HepG2 (cell line): ENCODE results near the gene DHRS11. TPM values are rescaled to one million over a fixed set of nuclear protein-coding genes. Genes with fewer than 3 reads are reported as not detected.

ENCODE experiments used
- CTCF ChIP-seq: sonication (generic); formaldehyde crosslinking; IDR thresholded peaks from 2 replicates; pipeline ENCODE4 v1.5.0; 2020; ENCODE audit warnings: mild to moderate bottlenecking, missing genetic modification reagents, moderate library complexity
- DZIP1 ChIP-seq: sonication (generic); formaldehyde crosslinking; IDR thresholded peaks from 2 replicates; pipeline ENCODE4 v1.5.0; 2020; ENCODE audit warnings: mild to moderate bottlenecking, missing genetic modification reagents
- MYC ChIP-seq: sonication (generic); formaldehyde crosslinking; IDR thresholded peaks from 2 replicates; pipeline ENCODE4 v1.9.0; 2021; ENCODE audit warnings: missing genetic modification reagents, borderline replicate concordance
- NR2F6 ChIP-seq, 2 experiments: IDR thresholded peaks; 2 replicates each; pipeline ENCODE4 v1.6.1; 2016; ENCODE audit warnings: antibody characterized with exemption in 1 of 2, mild to moderate bottlenecking in 1 of 2
- RAD21 ChIP-seq: fragments of 450-650 bp; formaldehyde crosslinking; IDR thresholded peaks from 2 replicates; pipeline ENCODE4 v1.5.0; 2020; ENCODE audit warnings: mild to moderate bottlenecking
- RNF219 ChIP-seq: sonication (generic); formaldehyde crosslinking; IDR thresholded peaks from 2 replicates; pipeline ENCODE4 v1.5.0; 2020; ENCODE audit warnings: mild to moderate bottlenecking, missing genetic modification reagents
- SALL1 ChIP-seq: sonication (generic); formaldehyde crosslinking; IDR thresholded peaks from 2 replicates; pipeline ENCODE4 v1.8.0; 2022; ENCODE audit warnings: mild to moderate bottlenecking, missing genetic modification reagents
- SP4 ChIP-seq: sonication (generic); formaldehyde crosslinking; IDR thresholded peaks from 2 replicates; pipeline ENCODE4 v1.8.1; 2023; ENCODE audit warnings: mild to moderate bottlenecking, missing genetic modification reagents
- TEAD3 ChIP-seq: optimal IDR thresholded peaks from 2 replicates; pipeline ENCODE3; 2016; ENCODE audit warnings: borderline replicate concordance
- ZNF556 ChIP-seq: sonication (generic); formaldehyde crosslinking; IDR thresholded peaks from 2 replicates; pipeline ENCODE4 v1.4.0; 2020; ENCODE audit warnings: mild to moderate bottlenecking, missing genetic modification reagents, borderline replicate concordance
- polyA plus RNA-seq, 8 experiments: library from polyadenylated mRNA; depleted of rRNA in 3 of 8; stranded (reverse) in 7 of 8; unstranded in 1 of 8; fragments of >200 nt; fragmentation: Illumina TruSeq in 4 of 8; extraction: Trizol in 4 of 8; gene quantifications; 2 replicates each; pipeline versions ENCODE4 v1.2.1 to v1.2.3, GENCODE V29; 2011 to 2016; ENCODE audit warnings: low read depth in 4 of 8, missing spikeins in 1 of 8, mixed read lengths in 1 of 8; ENCODE audit not compliant: insufficient read depth in 1 of 8
- total RNA-seq, 5 experiments: library from RNA; depleted of rRNA; stranded (reverse); fragments of >200 nt; fragmentation: Illumina TruSeq; extraction: Trizol; gene quantifications; 2 replicates each; pipeline ENCODE4 v1.2.3, GENCODE V29; 2016; ENCODE audit warnings: low read depth in 1 of 5
- TF ChIP-seq, protein P1 (sequence below): sonication (generic); formaldehyde crosslinking; IDR thresholded peaks from 2 replicates; pipeline ENCODE4 v1.5.1; 2020; ENCODE audit warnings: mild to moderate bottlenecking, missing genetic modification reagents, moderate library complexity
- TF ChIP-seq, protein P2 (sequence below), 2 experiments: sonication (generic) in 1 of 2; formaldehyde crosslinking in 1 of 2; IDR thresholded peaks; 2 replicates each; pipeline versions ENCODE4 v1.4.0 to v1.6.1; 2018 to 2020; ENCODE audit warnings: missing genetic modification reagents in 2 of 2, borderline replicate concordance in 1 of 2, low read depth in 1 of 2, mild to moderate bottlenecking in 1 of 2, missing biosample characterization in 1 of 2
- TF ChIP-seq, protein P3 (sequence below): sonication (generic); formaldehyde crosslinking; IDR thresholded peaks from 2 replicates; pipeline ENCODE4 v1.4.0; 2020; ENCODE audit warnings: missing genetic modification reagents, low read depth, mild to moderate bottlenecking, borderline replicate concordance

DHRS11 gene
- total and polyA plus RNA-seq, 2 of the 13 experiments (the other 11 are each of a cell fraction or from before 2014, with no cell fraction given) = 28.4 to 41.9 TPM

DNA sequence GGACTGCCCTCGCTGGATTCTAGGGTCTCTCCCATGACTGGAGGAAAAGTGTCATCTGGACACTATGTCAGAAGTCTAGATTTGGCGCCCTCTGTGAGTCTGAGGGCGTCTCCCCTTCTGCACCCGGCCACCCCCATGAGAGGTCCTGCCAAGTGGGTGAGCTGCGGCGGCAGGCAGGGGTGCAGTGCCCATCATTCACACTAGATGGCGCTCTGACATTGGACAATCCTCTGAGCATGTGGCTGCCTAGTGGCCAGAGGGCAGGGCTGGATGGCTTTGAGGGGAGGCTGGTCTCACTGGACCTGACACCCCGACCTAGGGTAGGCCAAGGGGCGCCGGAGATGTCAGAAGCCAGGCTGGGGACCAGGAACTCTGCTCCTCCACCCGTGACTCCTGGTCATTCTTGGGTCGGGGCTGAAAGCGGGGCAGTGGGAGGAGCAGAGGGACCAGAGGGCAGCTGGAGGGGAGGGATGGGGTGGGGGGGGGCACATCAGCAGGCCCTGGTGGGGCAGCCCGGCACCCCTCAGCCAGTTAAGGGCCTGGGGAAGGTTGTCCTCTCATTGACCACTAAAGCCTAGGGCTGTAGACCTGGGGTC, 37.7 kb downstream of the DHRS11 start (continued):
- TF ChIP-seq DZIP1 (CRISPR knock-in tag) = no peak
- TF ChIP-seq ZNF556 (CRISPR knock-in tag) = 0 out of 2 replicates have a peak, but pooled peaks have one; percentile 35
- peak; percentile 98 for TF ChIP-seq CTCF (CRISPR knock-in tag)
- TF ChIP-seq, protein P1, sequence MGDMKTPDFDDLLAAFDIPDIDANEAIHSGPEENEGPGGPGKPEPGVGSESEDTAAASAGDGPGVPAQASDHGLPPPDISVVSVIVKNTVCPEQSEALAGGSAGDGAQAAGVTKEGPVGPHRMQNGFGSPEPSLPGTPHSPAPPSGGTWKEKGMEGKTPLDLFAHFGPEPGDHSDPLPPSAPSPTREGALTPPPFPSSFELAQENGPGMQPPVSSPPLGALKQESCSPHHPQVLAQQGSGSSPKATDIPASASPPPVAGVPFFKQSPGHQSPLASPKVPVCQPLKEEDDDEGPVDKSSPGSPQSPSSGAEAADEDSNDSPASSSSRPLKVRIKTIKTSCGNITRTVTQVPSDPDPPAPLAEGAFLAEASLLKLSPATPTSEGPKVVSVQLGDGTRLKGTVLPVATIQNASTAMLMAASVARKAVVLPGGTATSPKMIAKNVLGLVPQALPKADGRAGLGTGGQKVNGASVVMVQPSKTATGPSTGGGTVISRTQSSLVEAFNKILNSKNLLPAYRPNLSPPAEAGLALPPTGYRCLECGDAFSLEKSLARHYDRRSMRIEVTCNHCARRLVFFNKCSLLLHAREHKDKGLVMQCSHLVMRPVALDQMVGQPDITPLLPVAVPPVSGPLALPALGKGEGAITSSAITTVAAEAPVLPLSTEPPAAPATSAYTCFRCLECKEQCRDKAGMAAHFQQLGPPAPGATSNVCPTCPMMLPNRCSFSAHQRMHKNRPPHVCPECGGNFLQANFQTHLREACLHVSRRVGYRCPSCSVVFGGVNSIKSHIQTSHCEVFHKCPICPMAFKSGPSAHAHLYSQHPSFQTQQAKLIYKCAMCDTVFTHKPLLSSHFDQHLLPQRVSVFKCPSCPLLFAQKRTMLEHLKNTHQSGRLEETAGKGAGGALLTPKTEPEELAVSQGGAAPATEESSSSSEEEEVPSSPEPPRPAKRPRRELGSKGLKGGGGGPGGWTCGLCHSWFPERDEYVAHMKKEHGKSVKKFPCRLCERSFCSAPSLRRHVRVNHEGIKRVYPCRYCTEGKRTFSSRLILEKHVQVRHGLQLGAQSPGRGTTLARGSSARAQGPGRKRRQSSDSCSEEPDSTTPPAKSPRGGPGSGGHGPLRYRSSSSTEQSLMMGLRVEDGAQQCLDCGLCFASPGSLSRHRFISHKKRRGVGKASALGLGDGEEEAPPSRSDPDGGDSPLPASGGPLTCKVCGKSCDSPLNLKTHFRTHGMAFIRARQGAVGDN (CRISPR knock-in tag) = peak; percentile 57
- peak; percentile 94 for TF ChIP-seq RAD21 (CRISPR knock-in tag)
- TF ChIP-seq SP4 (CRISPR knock-in tag) = 0 out of 2 replicates have a peak, but pooled peaks have one; percentile 28
- TF ChIP-seq, protein P2, sequence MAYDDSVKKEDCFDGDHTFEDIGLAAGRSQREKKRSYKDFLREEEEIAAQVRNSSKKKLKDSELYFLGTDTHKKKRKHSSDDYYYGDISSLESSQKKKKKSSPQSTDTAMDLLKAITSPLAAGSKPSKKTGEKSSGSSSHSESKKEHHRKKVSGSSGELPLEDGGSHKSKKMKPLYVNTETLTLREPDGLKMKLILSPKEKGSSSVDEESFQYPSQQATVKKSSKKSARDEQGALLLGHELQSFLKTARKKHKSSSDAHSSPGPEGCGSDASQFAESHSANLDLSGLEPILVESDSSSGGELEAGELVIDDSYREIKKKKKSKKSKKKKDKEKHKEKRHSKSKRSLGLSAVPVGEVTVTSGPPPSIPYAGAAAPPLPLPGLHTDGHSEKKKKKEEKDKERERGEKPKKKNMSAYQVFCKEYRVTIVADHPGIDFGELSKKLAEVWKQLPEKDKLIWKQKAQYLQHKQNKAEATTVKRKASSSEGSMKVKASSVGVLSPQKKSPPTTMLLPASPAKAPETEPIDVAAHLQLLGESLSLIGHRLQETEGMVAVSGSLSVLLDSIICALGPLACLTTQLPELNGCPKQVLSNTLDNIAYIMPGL (CRISPR knock-in tag; IDR thresholded peaks at IDR 0.05; ENCODE audit: borderline replicate concordance in 1 of 2, low read depth in 1 of 2) = peak; percentile 30 to 52; a peak in 2 of 4 replicates
- peak; percentile 9 for TF ChIP-seq TEAD3 (CRISPR knock-in tag)
- TF ChIP-seq, protein P3, sequence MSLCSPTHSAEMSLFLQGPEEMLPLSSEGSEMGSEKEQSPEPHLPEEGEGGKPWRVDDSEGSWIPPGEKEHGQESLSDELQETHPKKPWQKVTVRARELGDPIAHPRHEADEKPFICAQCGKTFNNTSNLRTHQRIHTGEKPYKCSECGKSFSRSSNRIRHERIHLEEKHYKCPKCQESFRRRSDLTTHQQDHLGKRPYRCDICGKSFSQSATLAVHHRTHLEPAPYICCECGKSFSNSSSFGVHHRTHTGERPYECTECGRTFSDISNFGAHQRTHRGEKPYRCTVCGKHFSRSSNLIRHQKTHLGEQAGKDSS (CRISPR knock-in tag) = 0 out of 2 replicates have a peak, but pooled peaks have one; percentile 44
- no peak for TF ChIP-seq RNF219 (CRISPR knock-in tag)
- TF ChIP-seq SALL1 = peak; percentile 43; the same call in 1 of the 2 replicates
- TF ChIP-seq NR2F6 (IDR thresholded peaks at IDR 0.05) = no peak
- TF ChIP-seq NR2F6 (CRISPR knock-in tag; IDR thresholded peaks at IDR 0.05) = 0 out of 2 replicates have a peak, but pooled peaks have one; percentile 5
- TF ChIP-seq MYC (CRISPR knock-in tag) = peak; percentile 62; the same call in 1 of the 2 replicates
